ENCODE data around the gene TSPAN15. TPM values are rescaled to one million over a fixed set of nuclear protein-coding genes. Genes with fewer than 3 reads are reported as not detected.
"Not testable (repeated sequence)": the region's sequence is repeated elsewhere in the genome, so short reads cannot be mapped to it uniquely, and the experiment has no call there.

The TSPAN15 gene
- polyA plus RNA-seq, 4 donors: 43.2 to 72.1 (median 47.7) TPM

DNA sequence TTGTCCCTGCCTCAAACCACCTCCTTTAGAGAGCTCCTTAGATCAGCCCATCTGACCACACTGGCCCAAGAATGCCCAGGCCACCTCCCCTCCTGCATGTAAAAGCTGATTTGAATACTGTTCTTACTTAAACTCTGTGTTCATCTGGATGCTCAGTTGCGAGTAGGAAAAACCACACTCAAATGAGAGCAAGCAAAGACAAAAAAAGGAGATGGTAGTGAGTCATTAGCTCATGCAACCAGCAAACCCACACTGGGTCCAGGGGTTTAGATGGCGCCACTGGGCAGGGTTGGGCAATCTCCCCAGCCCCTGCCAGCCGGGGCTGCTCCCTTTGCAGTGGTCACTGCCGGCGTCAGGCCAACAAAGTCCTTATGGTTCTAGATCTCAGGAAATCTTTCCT lies 32.7 kb downstream of the TSPAN15 start:
- no peaks in the 10 kb centered on the region for H3K27me3 ChIP-seq (ENCODE audit: control insufficient read depth in 3 of 3, insufficient read depth in 3 of 3, low read length in 3 of 3)
- no peak for DNase-seq
- H3K9me3 ChIP-seq (ENCODE audit: control insufficient read depth in 2 of 2, insufficient read depth in 1 of 2, low read depth in 1 of 2, low read length in 1 of 2): peaks cover 3 to 19% of the 10 kb centered on the region in 2 donors
- peaks cover 0 to 48% (median 5%) of the 10 kb centered on the region in 3 donors for H3K36me3 ChIP-seq (ENCODE audit: control insufficient read depth in 3 of 3, insufficient read depth in 2 of 3, low read depth in 1 of 3, low read length in 3 of 3)
- H3K4me1 ChIP-seq (ENCODE audit: control insufficient read depth in 3 of 3, insufficient read depth in 2 of 3, low read depth in 1 of 3, low read length in 2 of 3): peaks cover 0 to 15% (median 0%) of the 10 kb centered on the region in 3 donors
- FAIRE-seq: no peak
- 75 to 93% (median 84%) methylated on average over 5 of the region's 5 CpGs for WGBS, 3 donors
- peak overlapping the region in 1 of 3 donors; percentile 68 for H3K27ac ChIP-seq (ENCODE audit: low read depth in 1 of 3, low read length in 2 of 3)
- H3K4me3 ChIP-seq (ENCODE audit: low read depth in 1 of 3, low read length in 3 of 3): no peak overlapping the region

- H3K27me3 ChIP-seq (ENCODE audit: control insufficient read depth in 3 of 3, insufficient read depth in 3 of 3, low read length in 3 of 3): no peaks in the 10 kb centered on the region
- no peak overlapping the region for H3K4me3 ChIP-seq (ENCODE audit: low read depth in 1 of 3, low read length in 3 of 3)
- peaks cover 0 to 11% (median 0%) of the 10 kb centered on the region in 3 donors for H3K4me1 ChIP-seq (ENCODE audit: control insufficient read depth in 3 of 3, insufficient read depth in 2 of 3, low read depth in 1 of 3, low read length in 2 of 3)
- FAIRE-seq (no peak), DNase-seq (no peak)
- peak overlapping the region in 1 of 3 donors; percentile 3 for H3K27ac ChIP-seq (ENCODE audit: low read depth in 1 of 3, low read length in 2 of 3)
- peaks cover 3 to 27% of the 10 kb centered on the region in 2 donors for H3K9me3 ChIP-seq (ENCODE audit: control insufficient read depth in 2 of 2, insufficient read depth in 1 of 2, low read depth in 1 of 2, low read length in 1 of 2)
- 87 to 91% (median 88%) methylated on average over 7 of the region's 7 CpGs for WGBS, 3 donors
- H3K36me3 ChIP-seq (ENCODE audit: control insufficient read depth in 3 of 3, insufficient read depth in 2 of 3, low read depth in 1 of 3, low read length in 3 of 3): peaks cover 0 to 48% (median 5%) of the 10 kb centered on the region in 3 donors
Observed at GRCh38 chr10:69484736-69485135, 33.5 kb downstream of the TSPAN15 start.

DNA sequence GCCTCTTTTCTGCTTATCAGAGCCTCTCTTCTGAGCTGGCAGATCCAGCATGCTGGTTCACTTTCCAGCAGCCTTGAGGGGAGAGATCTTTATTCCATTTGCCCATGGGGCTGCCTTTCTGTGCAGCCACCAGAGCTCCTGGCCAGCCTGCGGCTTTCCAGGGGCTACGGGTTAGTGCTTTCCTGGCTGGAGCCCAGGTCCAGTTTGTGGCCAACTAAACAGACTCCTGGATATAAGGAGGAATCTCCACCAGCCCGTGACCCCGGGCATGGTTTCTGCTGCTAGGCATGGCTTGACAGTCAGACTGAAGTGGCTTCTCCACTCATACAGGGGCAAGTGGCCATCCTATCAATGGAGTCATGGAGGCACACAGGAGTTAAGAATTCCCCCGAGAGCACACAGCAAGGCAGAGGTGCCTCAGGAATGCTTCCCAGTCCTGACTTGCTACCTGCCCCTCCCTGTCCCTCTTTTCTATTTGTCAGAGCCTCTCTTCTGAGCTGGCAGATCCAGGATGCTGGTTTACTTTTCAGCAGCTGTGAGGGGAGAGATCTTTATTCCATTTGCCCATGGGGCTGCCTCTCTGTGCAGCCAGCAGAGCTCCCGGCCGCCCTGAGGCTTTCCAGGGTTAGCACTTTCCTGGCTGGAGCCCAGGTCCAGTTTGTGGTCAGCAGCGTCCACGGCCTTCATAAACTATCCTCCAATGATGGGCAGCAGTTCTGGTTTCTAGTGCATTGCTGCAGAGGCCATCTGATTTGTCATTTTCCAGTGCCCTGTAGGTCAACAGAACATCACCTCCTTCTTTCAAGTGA lies 35.9 kb downstream of the TSPAN15 start:
- 62 to 90% (median 87%) methylated on average over 9 of the region's 9 CpGs for WGBS, 3 donors
- Histone ChIP-seq H3K4me3 (ENCODE audit: low read depth in 1 of 3, low read length in 3 of 3) (no peak overlapping the region), H3K9me3 (ENCODE audit: control insufficient read depth in 2 of 2, insufficient read depth in 1 of 2, low read depth in 1 of 2, low read length in 1 of 2) (peaks cover 3 to 28% of the 10 kb centered on the region in 2 donors), H3K36me3 (ENCODE audit: control insufficient read depth in 3 of 3, insufficient read depth in 2 of 3, low read depth in 1 of 3, low read length in 3 of 3) (peaks cover 0 to 59% (median 5%) of the 10 kb centered on the region in 3 donors), H3K27me3 (ENCODE audit: control insufficient read depth in 3 of 3, insufficient read depth in 3 of 3, low read length in 3 of 3) (no peaks in the 10 kb centered on the region), H3K4me1 (ENCODE audit: control insufficient read depth in 3 of 3, insufficient read depth in 2 of 3, low read depth in 1 of 3, low read length in 2 of 3) (no peaks in the 10 kb centered on the region), H3K27ac (ENCODE audit: low read depth in 1 of 3, low read length in 2 of 3) (no peak overlapping the region)
- DNase-seq: no peak
- no peak for FAIRE-seq

DNA sequence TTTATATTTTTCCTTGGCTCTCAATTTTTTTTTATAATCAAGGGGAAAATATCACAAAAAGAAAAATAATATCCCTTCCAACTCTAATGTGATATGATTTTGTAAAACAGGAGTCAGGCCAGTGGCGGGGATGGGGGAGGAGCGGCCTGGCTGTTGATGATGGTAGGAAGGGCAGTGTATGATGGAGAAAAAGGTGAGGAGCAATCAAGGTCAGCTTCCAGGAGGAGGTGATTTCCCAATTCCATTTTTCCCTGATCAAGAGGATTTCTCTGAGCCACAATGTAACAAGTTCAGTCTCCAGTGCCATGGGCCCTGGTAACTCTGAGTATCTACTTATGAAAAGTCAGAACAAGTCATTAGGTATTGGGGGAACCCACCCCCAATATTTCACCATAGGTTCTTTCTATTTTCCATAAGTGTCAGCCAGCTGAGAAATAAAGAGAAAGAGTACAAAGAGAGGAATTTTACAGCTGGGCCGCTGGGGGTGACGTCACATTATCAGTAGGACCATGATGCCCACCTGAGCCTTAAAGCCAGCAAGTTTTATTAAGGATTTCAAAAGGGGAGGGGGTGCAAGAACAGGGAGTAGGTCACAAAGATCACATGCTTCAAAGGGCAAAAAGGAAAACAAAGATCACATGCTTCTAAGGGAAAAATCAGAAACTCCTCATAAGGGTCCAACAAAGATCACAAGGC lies 37.0 kb downstream of the TSPAN15 start:
- H3K27me3 ChIP-seq (ENCODE audit: control insufficient read depth in 3 of 3, insufficient read depth in 3 of 3, low read length in 3 of 3); H3K4me1 ChIP-seq (ENCODE audit: control insufficient read depth in 3 of 3, insufficient read depth in 2 of 3, low read depth in 1 of 3, low read length in 2 of 3); H3K4me3 ChIP-seq (ENCODE audit: low read depth in 1 of 3, low read length in 3 of 3); FAIRE-seq; DNase-seq; H3K27ac ChIP-seq (ENCODE audit: low read depth in 1 of 3, low read length in 2 of 3): not testable (repeated sequence)
- 96 to 98% (median 96%) methylated on average over 4 of the region's 4 CpGs for WGBS, 3 donors
- peaks cover 3 to 28% of the 10 kb centered on the region in 2 donors for H3K9me3 ChIP-seq (ENCODE audit: control insufficient read depth in 2 of 2, insufficient read depth in 1 of 2, low read depth in 1 of 2, low read length in 1 of 2)
- H3K36me3 ChIP-seq (ENCODE audit: control insufficient read depth in 3 of 3, insufficient read depth in 2 of 3, low read depth in 1 of 3, low read length in 3 of 3): peaks cover 0 to 65% (median 5%) of the 10 kb centered on the region in 3 donors

DNA sequence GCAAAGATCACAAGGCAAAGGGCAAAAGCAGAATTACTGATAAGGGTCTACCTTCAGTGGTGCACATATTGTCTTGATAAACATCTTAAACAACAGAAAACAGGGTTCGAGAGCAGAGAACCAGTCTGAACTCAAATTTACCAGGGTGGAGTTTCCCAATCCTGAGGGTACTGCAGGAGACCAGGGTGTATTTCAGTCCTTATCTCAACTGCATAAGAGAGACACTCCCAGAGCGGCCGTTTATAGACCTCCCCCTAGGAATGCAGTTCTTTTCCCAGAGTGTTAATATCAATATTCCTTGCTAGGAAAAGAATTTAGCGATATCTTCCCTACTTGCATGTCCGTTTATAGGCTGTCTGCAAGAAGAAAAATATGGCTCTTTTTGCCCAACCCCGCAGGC lies 37.6 kb downstream of the TSPAN15 start:
- H3K4me3 ChIP-seq (ENCODE audit: low read depth in 1 of 3, low read length in 3 of 3); H3K27me3 ChIP-seq (ENCODE audit: control insufficient read depth in 3 of 3, insufficient read depth in 3 of 3, low read length in 3 of 3); H3K4me1 ChIP-seq (ENCODE audit: control insufficient read depth in 3 of 3, insufficient read depth in 2 of 3, low read depth in 1 of 3, low read length in 2 of 3); FAIRE-seq; DNase-seq; H3K27ac ChIP-seq (ENCODE audit: low read depth in 1 of 3, low read length in 2 of 3): not testable (repeated sequence)
- peaks cover 3 to 28% of the 10 kb centered on the region in 2 donors for H3K9me3 ChIP-seq (ENCODE audit: control insufficient read depth in 2 of 2, insufficient read depth in 1 of 2, low read depth in 1 of 2, low read length in 1 of 2)
- H3K36me3 ChIP-seq (ENCODE audit: control insufficient read depth in 3 of 3, insufficient read depth in 2 of 3, low read depth in 1 of 3, low read length in 3 of 3): peaks cover 0 to 62% (median 5%) of the 10 kb centered on the region in 3 donors
- 70 to 88% (median 88%) methylated on average over 6 of the region's 6 CpGs for WGBS, 3 donors

DNA sequence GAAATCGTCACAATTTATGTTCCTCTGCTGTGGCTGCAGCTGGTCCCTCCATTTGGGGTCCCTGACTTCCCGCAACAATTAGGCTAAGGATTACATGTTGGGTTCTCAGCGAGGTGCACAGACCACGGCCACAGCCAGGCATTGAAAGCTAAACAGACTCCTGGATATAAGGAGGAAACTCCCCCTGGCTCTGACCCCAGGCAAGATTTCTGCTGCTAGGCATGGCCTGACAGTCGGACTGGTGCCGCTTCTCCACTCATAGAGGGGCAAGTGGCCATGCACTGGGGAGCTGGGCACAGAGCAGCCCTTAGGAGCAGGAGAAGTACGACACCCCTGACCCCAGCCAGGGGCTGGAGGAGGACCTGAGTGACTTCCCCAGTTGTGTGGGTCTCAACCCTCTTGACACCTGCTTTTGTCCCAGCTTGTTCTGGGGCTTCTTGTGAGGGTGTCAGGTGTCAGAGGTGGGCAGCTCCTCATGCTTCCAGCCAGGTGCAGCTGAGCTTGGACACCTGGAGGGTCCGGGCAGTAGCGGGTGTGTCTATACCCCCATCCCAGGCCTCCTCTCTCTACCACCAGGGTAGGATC lies 38.3 kb downstream of the TSPAN15 start:
- H3K4me1 ChIP-seq (ENCODE audit: control insufficient read depth in 3 of 3, insufficient read depth in 2 of 3, low read depth in 1 of 3, low read length in 2 of 3): no peaks in the 10 kb centered on the region
- H3K36me3 ChIP-seq (ENCODE audit: control insufficient read depth in 3 of 3, insufficient read depth in 2 of 3, low read depth in 1 of 3, low read length in 3 of 3): peaks cover 0 to 59% (median 5%) of the 10 kb centered on the region in 3 donors
- H3K9me3 ChIP-seq (ENCODE audit: control insufficient read depth in 2 of 2, insufficient read depth in 1 of 2, low read depth in 1 of 2, low read length in 1 of 2): peaks cover 3 to 28% of the 10 kb centered on the region in 2 donors
- WGBS, 3 donors: 84 to 96% (median 93%) methylated on average over 9 of the region's 9 CpGs
- no peak for FAIRE-seq
- no peak overlapping the region for H3K27ac ChIP-seq (ENCODE audit: low read depth in 1 of 3, low read length in 2 of 3)
- no peaks in the 10 kb centered on the region for H3K27me3 ChIP-seq (ENCODE audit: control insufficient read depth in 3 of 3, insufficient read depth in 3 of 3, low read length in 3 of 3)
- no peak overlapping the region for H3K4me3 ChIP-seq (ENCODE audit: low read depth in 1 of 3, low read length in 3 of 3)
- no peak for DNase-seq

GRCh38 chr10:69490876-69491275 lies 39.6 kb downstream of the TSPAN15 start:
- H3K4me3 ChIP-seq (ENCODE audit: low read depth in 1 of 3, low read length in 3 of 3): no peak overlapping the region
- 90 to 93% (median 90%) methylated on average over 10 of the region's 10 CpGs for WGBS, 3 donors
- peaks cover 0 to 56% (median 5%) of the 10 kb centered on the region in 3 donors for H3K36me3 ChIP-seq (ENCODE audit: control insufficient read depth in 3 of 3, insufficient read depth in 2 of 3, low read depth in 1 of 3, low read length in 3 of 3)
- FAIRE-seq (no peak), DNase-seq (no peak)
- H3K27ac ChIP-seq (ENCODE audit: low read depth in 1 of 3, low read length in 2 of 3): no peak overlapping the region
- H3K9me3 ChIP-seq (ENCODE audit: control insufficient read depth in 2 of 2, insufficient read depth in 1 of 2, low read depth in 1 of 2, low read length in 1 of 2): peaks cover 3 to 28% of the 10 kb centered on the region in 2 donors
- no peaks in the 10 kb centered on the region for H3K4me1 ChIP-seq (ENCODE audit: control insufficient read depth in 3 of 3, insufficient read depth in 2 of 3, low read depth in 1 of 3, low read length in 2 of 3)
- H3K27me3 ChIP-seq (ENCODE audit: control insufficient read depth in 3 of 3, insufficient read depth in 3 of 3, low read length in 3 of 3): no peaks in the 10 kb centered on the region

GRCh38 chr10:69491611-69492010 lies 40.3 kb downstream of the TSPAN15 start:
- Histone ChIP-seq H3K4me3 (ENCODE audit: low read depth in 1 of 3, low read length in 3 of 3) (no peak overlapping the region), H3K4me1 (ENCODE audit: control insufficient read depth in 3 of 3, insufficient read depth in 2 of 3, low read depth in 1 of 3, low read length in 2 of 3) (no peaks in the 10 kb centered on the region), H3K27ac (ENCODE audit: low read depth in 1 of 3, low read length in 2 of 3) (no peak overlapping the region), H3K9me3 (ENCODE audit: control insufficient read depth in 2 of 2, insufficient read depth in 1 of 2, low read depth in 1 of 2, low read length in 1 of 2) (peaks cover 3 to 28% of the 10 kb centered on the region in 2 donors), H3K36me3 (ENCODE audit: control insufficient read depth in 3 of 3, insufficient read depth in 2 of 3, low read depth in 1 of 3, low read length in 3 of 3) (peaks cover 0 to 53% (median 5%) of the 10 kb centered on the region in 3 donors), H3K27me3 (ENCODE audit: control insufficient read depth in 3 of 3, insufficient read depth in 3 of 3, low read length in 3 of 3) (no peaks in the 10 kb centered on the region)
- FAIRE-seq (no peak), DNase-seq (no peak)
- WGBS, 3 donors: 76 to 81% (median 78%) methylated on average over 4 of the region's 4 CpGs
